Neural progenitor cell (in vitro differentiated cells): ENCODE measurements around the gene FXYD4. TPM values are rescaled to one million over a fixed set of nuclear protein-coding genes. Genes with fewer than 3 reads are reported as not detected.

ENCODE experiments used
- DNase-seq: peaks from one replicate; pipeline ENCODE4 v3.0.0-alpha.2; 2016; ENCODE audit warnings: low spot score
- H2AFZ ChIP-seq: fragments of 200-600 bp; sonication (generic); replicated peaks from 2 replicates; pipeline ENCODE4 v1.6.1; 2016; ENCODE audit warnings: antibody characterized with exemption
- H3F3A ChIP-seq: fragments of 200-600 bp; sonication (generic); 2 replicates; pipeline ENCODE4 v1.6.1; 2016; ENCODE audit warnings: antibody characterized with exemption, low read depth
- H3K27ac ChIP-seq: fragments of 200-600 bp; sonication (generic); 2 replicates; pipeline ENCODE4 v1.5.1; 2016; ENCODE audit warnings: mild to moderate bottlenecking
- H3K27me3 ChIP-seq: fragments of 200-600 bp; sonication (generic); 2 replicates; pipeline ENCODE4 v1.6.1; 2016; ENCODE audit warnings: mild to moderate bottlenecking, moderate library complexity
- H3K36me3 ChIP-seq: fragments of 200-600 bp; sonication (generic); 2 replicates; pipeline ENCODE4 v1.5.1; 2016
- H3K4me1 ChIP-seq: fragments of 200-600 bp; sonication (generic); 2 replicates; pipeline ENCODE4 v1.6.1; 2016; ENCODE audit warnings: mixed run types
- H3K4me2 ChIP-seq: fragments of 200-600 bp; sonication (generic); 2 replicates; pipeline ENCODE4 v1.6.1; 2016
- H3K4me3 ChIP-seq: fragments of 200-600 bp; sonication (generic); 2 replicates; pipeline ENCODE4 v1.5.1; 2016
- H3K79me2 ChIP-seq: fragments of 200-600 bp; sonication (generic); 2 replicates; pipeline ENCODE4 v1.6.1; 2016; ENCODE audit warnings: low read depth
- H3K9ac ChIP-seq: fragments of 200-600 bp; sonication (generic); 2 replicates; pipeline ENCODE4 v1.6.1; 2016
- H3K9me3 ChIP-seq: fragments of 200-600 bp; sonication (generic); 2 replicates; pipeline ENCODE4 v1.5.1; 2016; ENCODE audit warnings: low read depth
- H4K20me1 ChIP-seq: fragments of 200-600 bp; sonication (generic); 2 replicates; pipeline ENCODE4 v1.6.1; 2016; ENCODE audit warnings: low read depth
- H3K27ac Mint-ChIP-seq: 3 replicates; pipeline ENCODE4 v1.8.0; 2021; ENCODE audit warnings: mixed read lengths
- H3K27me3 Mint-ChIP-seq: 2 replicates; pipeline ENCODE4 v1.8.0; 2022; ENCODE audit warnings: low read depth, mild to moderate bottlenecking, inconsistent platforms, moderate library complexity, mixed read lengths; ENCODE audit not compliant: insufficient read depth
- H3K36me3 Mint-ChIP-seq: 3 replicates; pipeline ENCODE4 v1.8.0; 2021; ENCODE audit warnings: mixed read lengths
- H3K4me1 Mint-ChIP-seq: 3 replicates; pipeline ENCODE4 v1.8.0; 2021; ENCODE audit warnings: mixed read lengths
- H3K4me3 Mint-ChIP-seq: 3 replicates; pipeline ENCODE4 v1.8.0; 2021; ENCODE audit warnings: mild to moderate bottlenecking, moderate library complexity, mixed read lengths
- H3K9me3 Mint-ChIP-seq: 3 replicates; pipeline ENCODE4 v1.8.0; 2020; ENCODE audit warnings: mixed read lengths
- CTCF ChIP-seq: fragments of 200-600 bp; sonication (generic); IDR thresholded peaks from 2 replicates; pipeline ENCODE4 v1.5.1; 2017; ENCODE audit warnings: antibody characterized with exemption, mild to moderate bottlenecking
- EZH2 ChIP-seq: fragments of 200-600 bp; sonication (generic); IDR thresholded peaks from 2 replicates; pipeline ENCODE4 v1.6.1; 2017; ENCODE audit warnings: antibody characterized with exemption, mild to moderate bottlenecking, moderate library complexity
- EZH2phosphoT487 ChIP-seq: fragments of 200-600 bp; sonication (generic); IDR thresholded peaks from 2 replicates; pipeline ENCODE4 v1.6.1; 2017; ENCODE audit warnings: antibody characterized with exemption
- total RNA-seq: library from RNA; depleted of rRNA; stranded (reverse); fragments of >200 nt; gene quantifications from 2 replicates; pipeline ENCODE4 v1.2.3, GENCODE V29; 2015; ENCODE audit warnings: low replicate concordance

FXYD4 gene
- total RNA-seq, 1 donor from 2014 or later = not detected

- Mint-ChIP-seq H3K27me3 (peaks cover 4% of the 10 kb centered on the region), H3K4me1 (peaks cover 26% of the 10 kb centered on the region), H3K36me3 (no peaks in the 10 kb centered on the region), H3K27ac (no peak overlapping the region), H3K4me3 (peak overlapping the region; percentile 78), H3K9me3 (peaks cover 3% of the 10 kb centered on the region)
- H3K4me3 ChIP-seq = peak overlapping the region; percentile 37
- no peaks in the 10 kb centered on the region for H3K9me3 ChIP-seq
- H3K4me2 ChIP-seq = peak overlapping the region; percentile 76
- H3F3A ChIP-seq = peaks cover 10% of the 10 kb centered on the region
- H2AFZ ChIP-seq = peak overlapping the region; percentile 91
- no peaks in the 10 kb centered on the region for H3K27me3 ChIP-seq
- no peaks in the 10 kb centered on the region for H3K79me2 ChIP-seq
- no peak for TF ChIP-seq EZH2phosphoT487
- TF ChIP-seq EZH2 = no peak
- no peak for TF ChIP-seq CTCF
- no peak overlapping the region for H3K27ac ChIP-seq
- H3K36me3 ChIP-seq = no peaks in the 10 kb centered on the region
- H3K4me1 ChIP-seq = peaks cover 14% of the 10 kb centered on the region
- no peaks in the 10 kb centered on the region for H4K20me1 ChIP-seq
- DNase-seq = no peak
- no peak overlapping the region for H3K9ac ChIP-seq
These were observed 48.2 kb upstream of the FXYD4 start for GRCh38 chr10:43323245-43323644.

GRCh38 chr10:43324876-43325275, 46.6 kb upstream of the FXYD4 start:
- Histone ChIP-seq H3K36me3 (no peaks in the 10 kb centered on the region), H2AFZ (no peak overlapping the region), H3K9ac (no peak overlapping the region), H3K27ac (no peak overlapping the region), H3K4me1 (peaks cover 14% of the 10 kb centered on the region), H3K9me3 (no peaks in the 10 kb centered on the region), H3K27me3 (no peaks in the 10 kb centered on the region), H3K4me3 (no peak overlapping the region), H4K20me1 (no peaks in the 10 kb centered on the region), H3K4me2 (no peak overlapping the region), H3K79me2 (no peaks in the 10 kb centered on the region), H3F3A (peaks cover 10% of the 10 kb centered on the region)
- peaks cover 2% of the 10 kb centered on the region for H3K27me3 Mint-ChIP-seq
- no peak for DNase-seq
- peaks cover 3% of the 10 kb centered on the region for H3K9me3 Mint-ChIP-seq
- peaks cover 26% of the 10 kb centered on the region for H3K4me1 Mint-ChIP-seq
- no peaks in the 10 kb centered on the region for H3K36me3 Mint-ChIP-seq
- TF ChIP-seq CTCF = no peak
- TF ChIP-seq EZH2phosphoT487 = no peak
- no peak for TF ChIP-seq EZH2
- H3K27ac Mint-ChIP-seq = no peak overlapping the region
- no peak overlapping the region for H3K4me3 Mint-ChIP-seq

- H3K27me3 Mint-ChIP-seq = no peaks in the 10 kb centered on the region
- DNase-seq = no peak
- no peak overlapping the region for H3K4me3 Mint-ChIP-seq
- Histone ChIP-seq H3K27ac (no peak overlapping the region), H2AFZ (no peak overlapping the region), H3K4me3 (no peak overlapping the region), H3K79me2 (no peaks in the 10 kb centered on the region), H3K4me2 (no peak overlapping the region), H3K36me3 (no peaks in the 10 kb centered on the region), H3K9me3 (no peaks in the 10 kb centered on the region), H4K20me1 (no peaks in the 10 kb centered on the region), H3F3A (peaks cover 10% of the 10 kb centered on the region), H3K27me3 (no peaks in the 10 kb centered on the region), H3K9ac (no peak overlapping the region), H3K4me1 (peaks cover 14% of the 10 kb centered on the region)
- peaks cover 6% of the 10 kb centered on the region for H3K9me3 Mint-ChIP-seq
- H3K27ac Mint-ChIP-seq = no peak overlapping the region
- TF ChIP-seq EZH2 (no peak), EZH2phosphoT487 (no peak), CTCF (no peak)
- H3K36me3 Mint-ChIP-seq = no peaks in the 10 kb centered on the region
- peaks cover 16% of the 10 kb centered on the region for H3K4me1 Mint-ChIP-seq
These were observed 44.3 kb upstream of the FXYD4 start for GRCh38 chr10:43327171-43327570.
